Measurements from ENCODE around the gene PSD2.

The PSD2 gene

DNA sequence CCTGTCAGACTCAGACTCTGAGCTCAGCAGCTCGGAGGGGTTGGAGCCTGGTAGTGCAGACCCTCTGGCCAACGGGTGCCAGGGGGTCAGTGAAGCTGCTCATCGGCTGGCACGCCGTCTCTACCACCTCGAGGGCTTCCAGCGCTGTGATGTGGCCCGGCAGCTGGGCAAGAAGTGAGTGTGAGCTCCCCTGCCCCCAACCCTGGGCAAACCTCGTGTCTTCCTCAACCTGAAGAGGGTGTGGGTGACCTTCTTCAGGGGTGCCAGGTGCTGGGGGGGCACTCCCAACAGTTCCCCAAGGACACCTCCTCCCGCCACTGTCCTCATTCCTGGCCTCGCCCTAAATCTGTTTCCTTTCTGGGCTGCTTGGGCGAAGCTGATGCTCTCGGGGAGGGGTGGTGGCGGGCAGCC is 18.6 kb downstream of the PSD2 start:
- DNase-seq, result no peak

DNA sequence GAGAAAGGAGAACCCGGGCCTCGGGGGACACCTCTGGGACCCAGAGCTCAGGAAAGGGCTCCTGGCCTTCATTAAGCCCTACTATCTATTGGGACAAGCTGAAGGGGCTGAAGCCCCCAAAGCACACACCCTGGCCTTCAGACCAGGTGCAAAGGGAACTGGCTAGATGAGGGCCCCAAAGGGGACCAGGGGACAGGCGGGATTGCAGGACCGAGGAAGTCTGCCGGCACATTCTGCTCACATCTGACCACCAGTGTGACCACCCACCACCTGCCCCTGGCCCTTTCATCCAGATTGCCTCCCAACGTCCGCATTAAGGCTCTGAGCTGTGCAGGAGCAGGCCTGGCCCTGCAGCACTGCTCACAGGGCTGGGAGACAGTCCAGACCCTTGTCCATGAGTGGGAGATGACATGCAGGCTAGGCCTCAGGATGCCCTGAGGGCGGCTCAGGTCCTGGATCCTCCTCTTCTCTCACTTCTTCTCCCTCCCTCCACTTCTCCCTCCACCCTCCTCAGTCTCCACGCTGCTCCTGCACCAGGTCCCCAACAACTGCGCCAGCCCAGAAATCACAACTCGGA is 19.2 kb downstream of the PSD2 start:
- DNase-seq, result no peak

DNA sequence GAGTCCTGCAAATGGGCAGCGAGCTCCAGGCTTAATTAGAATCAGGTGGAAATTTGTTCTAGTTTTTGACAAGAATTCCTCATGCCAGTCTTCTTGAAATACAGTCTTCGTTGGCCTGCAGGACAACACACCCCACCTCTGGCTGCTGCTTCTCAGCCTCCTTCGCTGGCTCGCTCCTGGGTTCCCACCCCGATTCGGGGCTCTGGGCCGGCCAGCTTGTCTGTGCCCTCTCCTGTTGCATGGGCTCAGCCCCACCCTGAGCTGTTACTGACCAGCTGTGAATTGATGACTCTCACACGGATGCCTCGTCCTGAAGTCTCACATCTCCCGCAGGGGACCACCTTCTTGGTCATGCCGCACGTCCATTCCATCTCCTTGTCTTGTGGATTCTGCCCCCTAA is 21.0 kb downstream of the PSD2 start:
- no peak for DNase-seq

DNA sequence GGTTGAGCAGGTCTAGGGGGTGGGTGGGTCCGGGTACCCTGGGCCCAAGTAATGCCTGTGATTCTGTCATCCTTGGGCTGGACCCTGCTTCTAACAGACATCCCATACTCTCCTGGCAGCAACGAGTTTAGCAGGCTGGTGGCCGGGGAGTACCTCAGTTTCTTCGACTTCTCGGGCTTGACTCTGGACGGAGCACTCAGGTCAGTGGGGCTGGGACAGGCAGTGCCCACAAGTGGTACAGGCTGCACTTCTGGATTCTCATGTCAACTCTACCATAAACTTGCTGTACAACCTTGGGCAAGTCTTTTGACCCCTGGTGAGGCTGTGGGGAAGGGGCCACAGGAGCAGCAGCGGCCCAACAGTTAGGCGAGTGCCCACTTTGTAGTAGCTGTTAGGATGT is 21.8 kb downstream of the PSD2 start:
- no peak for DNase-seq

DNA sequence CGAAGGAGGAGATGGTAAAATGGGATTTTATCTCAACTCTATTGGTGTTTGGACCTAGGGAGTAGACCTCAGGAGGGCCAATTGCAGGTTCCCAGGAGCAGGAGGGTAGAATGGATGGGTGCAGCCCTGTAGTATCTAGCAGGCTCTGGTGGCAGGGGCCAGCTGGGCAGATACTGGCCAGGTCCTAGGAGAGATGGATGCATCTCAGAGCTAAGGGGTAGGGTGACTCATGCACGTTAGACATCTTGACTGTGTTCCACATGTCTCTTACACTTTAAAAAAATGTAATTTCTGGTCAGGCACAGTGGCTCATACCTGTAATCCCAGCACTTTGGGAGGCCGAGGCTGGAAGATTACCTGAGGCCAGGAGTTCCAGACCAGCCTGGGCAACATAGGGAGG is 22.4 kb downstream of the PSD2 start:
- DNase-seq, result no peak

DNA sequence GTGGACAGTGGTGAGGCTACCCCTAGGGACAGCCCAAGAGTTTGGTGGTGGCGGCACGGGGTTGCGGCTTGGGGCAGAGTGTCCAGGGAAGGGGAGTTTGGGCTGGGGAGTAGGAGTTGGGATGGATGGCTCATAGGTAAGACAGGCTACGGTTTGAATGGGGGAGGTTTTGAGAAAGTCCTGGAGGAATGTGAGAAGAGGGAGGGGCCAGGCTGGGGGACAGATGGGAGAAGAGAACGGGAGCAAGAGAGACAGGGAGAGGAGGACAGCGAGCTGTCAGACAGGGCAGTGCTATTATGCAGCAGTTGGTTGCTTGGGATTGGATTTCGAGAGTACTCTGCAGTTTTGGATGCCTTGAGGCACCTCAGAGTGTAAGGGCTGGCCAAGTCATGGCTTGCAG is 24.5 kb downstream of the PSD2 start:
- DNase-seq, result no peak

DNA sequence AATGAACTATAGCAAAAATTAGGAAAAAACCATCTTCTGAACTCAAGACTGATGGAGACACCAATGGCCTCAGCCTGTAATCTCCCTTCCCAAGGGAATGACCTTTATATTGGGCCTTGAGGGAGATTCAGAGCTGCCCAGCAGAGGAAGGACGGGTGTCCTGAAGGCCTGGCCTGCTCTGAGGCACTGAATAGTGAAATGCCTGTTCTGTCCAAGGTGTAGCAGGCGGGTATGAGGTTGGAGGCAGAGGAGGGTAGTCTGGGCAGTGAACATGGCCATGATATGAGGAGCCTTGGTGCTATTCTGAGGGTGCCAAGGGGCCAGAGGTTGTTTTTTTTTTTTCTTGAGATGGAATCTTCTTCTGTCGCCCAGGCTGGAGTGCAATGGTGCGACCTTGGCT is 25.0 kb downstream of the PSD2 start:
- DNase-seq, result no peak

DNA sequence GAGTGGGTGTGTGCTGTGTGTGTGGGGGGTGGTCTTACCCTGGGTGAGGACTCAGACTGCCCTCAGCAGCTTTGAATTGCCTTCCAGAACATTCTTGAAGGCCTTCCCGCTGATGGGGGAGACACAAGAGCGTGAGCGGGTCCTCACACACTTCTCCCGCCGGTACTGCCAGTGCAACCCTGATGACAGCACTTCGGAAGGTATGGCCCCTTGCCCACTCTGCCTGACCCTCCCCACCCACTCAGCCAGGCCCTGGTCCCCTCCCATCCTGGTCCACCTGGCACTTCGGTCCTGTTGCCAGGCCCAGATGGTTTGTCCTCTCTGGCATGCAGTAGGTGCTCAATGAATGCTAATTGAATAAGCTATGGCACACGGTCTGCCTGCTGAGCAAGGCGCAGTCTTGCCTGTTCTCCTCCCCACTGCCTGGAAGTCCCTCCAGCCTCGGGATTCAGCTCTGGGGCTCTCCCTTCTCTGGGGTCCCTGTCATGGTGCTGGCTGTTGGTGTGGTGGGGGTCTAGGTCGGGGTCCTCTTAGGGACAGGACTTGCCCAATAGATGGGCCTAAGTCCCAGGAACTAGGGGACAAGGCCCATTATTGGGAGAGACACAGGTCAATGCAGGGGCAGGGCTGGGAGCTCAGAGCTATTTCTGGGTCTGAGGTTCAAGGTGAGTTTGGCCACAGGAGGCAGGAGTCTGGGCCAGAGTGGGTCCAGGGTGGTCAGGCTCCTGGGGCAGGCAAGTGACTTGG is 26.4 kb downstream of the PSD2 start:
- no peak for DNase-seq

DNA sequence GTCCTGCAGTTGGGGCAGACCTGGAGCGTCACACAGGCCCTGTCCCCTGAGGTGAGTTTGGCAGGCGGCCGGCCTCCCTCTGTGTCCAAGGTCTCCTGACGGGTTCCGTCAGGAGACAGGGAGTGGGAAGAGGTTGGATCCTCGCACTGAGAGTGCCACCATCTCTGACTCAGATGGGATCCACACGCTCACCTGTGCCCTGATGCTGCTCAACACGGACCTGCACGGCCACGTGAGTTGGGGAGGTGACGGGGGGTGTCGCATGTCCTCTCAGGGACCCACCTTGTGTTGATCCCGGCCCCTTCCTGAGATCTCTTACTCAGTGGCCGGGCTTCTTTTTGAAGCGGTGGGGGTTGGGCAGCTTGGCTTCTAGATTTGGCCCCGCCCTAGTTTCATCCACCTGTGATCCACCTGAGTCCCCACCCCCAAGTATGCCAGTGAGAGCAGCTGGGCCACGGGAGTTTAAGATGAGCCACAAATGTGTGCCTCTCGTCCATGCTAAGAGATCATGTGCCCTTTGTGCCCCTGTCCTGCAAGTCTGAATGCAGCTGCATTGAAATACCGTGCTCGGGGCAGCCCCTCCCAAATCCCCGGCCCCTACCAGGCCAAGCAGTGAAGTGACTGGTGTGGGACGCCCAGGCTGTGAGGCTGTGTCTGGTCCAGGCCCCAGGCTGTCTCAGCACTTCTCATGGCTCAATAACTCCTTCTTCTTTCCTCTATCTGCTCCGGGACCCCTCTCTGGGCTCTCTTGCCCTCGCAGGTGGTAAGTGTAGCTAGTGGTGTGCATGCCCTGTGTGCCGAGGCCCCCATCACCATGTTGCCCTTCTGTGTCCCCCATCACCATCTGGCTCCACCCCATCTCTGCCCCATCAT is 27.2 kb downstream of the PSD2 start:
- no peak for DNase-seq

DNA sequence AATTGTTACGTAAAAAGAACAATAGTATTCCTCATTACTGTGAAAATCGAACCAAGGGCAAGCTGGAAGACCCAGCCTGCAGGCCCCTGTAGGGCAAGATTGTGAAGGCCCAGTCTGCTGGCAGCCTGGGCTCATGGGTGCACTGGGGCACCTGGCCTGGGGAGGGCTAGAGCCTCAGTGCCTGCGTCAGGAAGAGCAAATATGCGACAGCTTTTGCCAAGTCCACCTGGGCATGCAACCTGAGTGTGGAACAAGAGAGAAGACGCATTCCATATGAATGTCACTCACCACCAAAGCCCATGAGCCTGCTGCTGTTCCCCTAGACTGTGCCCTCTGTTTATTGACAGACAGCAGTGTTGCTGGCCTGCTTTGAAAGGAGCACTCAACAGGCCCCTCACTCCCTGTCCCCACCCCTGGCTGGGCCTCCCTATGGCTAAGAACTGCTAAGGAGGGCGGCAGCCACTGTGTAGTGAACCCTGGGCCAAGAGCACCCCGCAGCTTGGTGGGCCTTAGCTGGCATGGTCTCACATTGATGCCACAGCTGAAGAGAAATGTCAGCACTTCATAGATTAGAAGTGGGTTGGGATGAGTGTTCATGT is 28.2 kb downstream of the PSD2 start:
- DNase-seq, result no peak

DNA sequence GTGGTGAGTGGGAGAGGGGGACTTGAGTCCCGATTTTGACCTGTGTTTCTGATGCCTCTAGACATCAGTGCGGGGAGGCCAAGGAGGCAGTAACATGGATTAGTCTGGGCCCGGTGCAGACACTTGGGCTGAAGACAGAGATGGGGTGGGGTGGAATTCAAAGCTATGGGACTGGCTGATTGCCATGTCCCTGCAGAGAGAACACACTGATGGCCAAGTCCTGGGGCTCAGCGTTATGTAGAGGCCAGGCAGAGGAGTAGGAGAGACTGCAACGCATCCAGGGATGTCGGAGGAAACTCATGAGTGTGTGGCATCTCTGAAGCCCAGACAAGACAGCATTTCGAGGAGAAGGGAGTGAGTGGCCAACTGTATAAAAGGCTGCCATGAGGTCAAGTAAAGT is 30.1 kb downstream of the PSD2 start:
- DNase-seq, result no peak

DNA sequence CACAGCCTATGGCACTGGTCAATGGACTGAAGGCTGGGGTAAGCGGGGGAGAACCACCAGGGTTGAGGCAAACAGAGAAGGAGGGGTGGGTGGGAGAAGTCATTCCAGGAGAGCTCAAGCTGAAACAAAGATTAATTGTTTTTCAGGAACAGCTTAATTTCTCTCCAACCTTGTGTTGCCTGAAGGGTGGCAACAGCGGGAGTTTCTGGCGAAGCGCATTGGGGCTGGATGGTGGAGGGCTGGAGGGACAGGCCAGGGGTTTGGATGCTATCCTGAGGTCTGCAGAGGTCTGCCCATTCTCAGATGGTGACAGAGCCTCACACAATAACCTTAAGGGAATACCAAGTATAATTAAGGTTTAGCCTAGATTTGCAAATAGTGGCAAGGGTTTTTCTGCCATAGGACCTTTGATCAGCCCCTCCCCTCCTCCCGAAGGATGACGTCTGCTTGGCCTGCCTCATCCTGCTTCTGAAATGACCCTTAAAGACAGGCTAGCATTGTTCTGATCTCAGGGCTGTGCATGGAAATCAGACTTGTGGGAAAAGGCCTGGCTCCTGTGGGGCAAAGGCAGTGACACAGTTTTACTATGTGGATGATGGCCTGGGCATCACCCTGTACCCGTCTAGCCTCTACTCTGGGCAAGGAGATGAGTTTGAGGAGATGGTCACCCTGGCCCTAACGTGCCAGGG is 32.7 kb downstream of the PSD2 start:
- no peak for DNase-seq

DNA sequence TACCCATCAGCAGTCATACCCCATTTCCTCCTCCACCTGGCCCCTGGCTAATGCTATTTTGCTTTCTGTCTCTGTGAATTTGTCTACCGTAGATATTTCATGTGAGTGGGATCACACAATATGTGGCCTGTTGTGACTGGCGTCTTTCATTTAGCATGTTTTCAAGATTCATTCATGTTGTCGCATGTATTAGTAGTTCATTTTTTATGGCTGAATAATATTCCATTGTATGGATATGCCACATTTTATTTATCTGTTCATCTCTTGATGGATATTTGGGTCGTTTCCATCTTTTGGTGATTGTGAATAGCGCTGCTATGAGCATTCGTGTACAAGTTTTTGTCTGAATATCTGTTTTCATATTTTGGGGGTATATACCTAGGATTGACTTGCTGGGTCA is 33.9 kb downstream of the PSD2 start:
- DNase-seq, result no peak

DNA sequence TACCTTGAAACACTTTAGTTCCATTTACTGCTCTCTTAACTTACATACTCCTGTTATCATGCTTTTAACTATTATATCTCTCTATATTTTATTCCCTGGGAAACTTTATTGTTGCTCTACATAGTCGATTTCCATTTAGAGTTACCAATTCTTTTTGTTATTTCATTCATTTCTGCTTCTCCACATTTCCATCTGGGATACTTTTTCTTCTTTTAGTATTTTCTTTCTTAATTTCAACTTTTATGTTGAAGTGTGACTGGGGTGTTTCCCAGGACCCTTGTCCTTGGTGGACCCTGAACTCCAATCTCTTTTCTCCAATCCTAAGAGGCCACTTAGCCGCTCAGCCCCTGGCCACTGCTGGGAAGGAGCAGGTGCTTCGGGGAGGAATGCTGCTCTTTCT is 36.0 kb downstream of the PSD2 start:
- DNase-seq, result no peak

DNA sequence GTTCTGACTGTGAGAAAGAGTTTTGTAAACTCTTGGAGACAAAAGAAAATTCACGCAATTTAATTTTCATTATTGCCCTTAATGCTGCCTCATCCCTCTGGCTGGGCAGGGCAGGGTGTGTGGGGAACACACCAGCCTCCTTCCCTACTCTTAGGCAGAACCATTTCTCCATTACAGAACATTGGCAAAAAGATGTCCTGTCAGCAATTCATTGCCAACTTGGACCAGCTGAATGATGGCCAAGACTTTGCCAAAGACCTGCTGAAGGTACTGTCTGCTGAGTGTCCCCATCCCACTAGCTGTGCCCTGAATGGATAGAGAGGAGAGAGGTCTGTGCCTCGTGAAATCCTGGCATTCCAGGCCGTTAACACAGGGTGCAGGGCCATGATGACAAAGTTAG is 37.9 kb downstream of the PSD2 start:
- no peak for DNase-seq

DNA sequence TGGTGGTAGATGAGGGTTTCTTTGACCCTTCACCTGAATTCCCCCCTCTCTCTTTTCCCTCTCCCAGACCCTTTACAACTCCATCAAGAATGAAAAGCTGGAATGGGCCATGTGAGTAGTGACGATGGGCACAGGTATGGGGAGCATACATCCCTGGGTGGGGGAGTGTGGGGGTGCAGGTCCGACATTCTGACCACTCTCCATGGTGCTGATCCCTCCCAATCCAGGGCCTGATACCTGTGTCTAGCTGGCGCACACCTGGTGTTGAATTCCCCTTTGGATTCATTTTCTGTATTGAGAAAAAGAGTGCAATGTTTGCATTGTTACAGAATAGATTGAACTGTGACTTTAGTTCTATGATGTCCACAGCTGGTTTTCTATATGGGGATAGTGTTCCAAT is 40.0 kb downstream of the PSD2 start:
- DNase-seq, result no peak

DNA sequence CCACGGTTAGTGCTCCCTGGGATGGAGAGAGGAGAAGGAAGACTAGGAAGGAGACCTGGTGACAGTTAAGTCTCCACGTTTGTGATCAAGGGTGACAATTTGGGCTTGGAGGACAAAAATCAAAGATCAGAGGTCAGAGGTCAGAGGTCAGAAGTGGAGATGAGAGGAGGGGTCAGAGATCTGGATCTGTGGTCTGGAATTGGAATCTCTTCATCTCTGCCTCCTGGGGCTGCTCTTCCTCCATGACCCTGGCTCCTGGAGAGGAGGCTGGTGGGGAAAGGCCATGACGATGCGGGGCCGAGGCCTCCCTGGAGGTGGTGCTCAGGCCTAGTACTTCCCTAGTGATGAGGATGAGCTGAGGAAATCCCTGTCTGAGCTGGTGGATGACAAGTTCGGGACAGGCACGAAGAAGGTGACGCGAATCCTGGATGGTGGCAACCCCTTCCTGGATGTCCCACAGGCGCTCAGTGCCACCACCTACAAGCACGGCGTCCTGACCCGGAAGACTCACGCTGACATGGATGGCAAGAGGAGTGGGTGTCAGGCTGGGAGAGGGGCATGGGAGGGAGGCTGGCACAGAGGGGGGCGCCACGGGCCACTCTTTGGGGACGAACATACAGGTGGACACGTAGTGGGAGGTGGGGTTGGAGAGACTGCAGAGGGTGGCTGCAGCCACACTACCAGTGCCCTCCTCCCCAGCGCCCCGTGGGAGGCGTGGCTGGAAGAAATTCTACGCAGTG is 41.0 kb downstream of the PSD2 start:
- DNase-seq, result no peak

DNA sequence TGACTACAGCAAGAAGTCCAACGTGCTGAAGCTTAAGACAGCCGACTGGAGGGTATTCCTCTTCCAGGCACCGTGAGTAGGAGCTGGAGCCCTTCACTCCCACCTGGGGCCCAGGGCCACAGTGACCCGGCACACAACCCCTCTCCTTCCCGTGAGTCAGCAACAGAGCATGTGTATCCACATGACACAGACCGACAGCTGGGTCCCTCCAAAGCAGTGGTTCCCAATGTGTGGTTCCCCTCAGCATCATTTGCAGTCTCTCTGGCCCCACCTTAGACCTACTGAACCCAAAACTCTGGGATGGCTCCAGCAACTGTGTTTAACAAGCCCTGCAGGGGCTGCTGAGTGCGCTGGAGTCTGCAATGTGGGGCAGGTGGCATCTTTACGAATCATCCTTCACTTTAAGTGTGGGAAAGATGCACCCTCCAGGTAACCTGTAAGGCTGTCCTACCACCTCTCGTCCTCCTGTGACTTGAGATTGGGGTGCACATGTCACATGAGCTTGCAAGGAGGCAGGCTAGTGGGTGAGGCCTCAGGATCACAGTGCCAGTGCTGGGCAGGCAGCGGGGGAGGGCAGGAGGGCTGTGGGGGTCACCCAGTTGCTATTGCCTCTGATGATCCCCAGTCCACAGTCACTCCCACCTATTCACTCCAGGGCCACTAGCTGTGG is 42.2 kb downstream of the PSD2 start:
- no peak for DNase-seq

DNA sequence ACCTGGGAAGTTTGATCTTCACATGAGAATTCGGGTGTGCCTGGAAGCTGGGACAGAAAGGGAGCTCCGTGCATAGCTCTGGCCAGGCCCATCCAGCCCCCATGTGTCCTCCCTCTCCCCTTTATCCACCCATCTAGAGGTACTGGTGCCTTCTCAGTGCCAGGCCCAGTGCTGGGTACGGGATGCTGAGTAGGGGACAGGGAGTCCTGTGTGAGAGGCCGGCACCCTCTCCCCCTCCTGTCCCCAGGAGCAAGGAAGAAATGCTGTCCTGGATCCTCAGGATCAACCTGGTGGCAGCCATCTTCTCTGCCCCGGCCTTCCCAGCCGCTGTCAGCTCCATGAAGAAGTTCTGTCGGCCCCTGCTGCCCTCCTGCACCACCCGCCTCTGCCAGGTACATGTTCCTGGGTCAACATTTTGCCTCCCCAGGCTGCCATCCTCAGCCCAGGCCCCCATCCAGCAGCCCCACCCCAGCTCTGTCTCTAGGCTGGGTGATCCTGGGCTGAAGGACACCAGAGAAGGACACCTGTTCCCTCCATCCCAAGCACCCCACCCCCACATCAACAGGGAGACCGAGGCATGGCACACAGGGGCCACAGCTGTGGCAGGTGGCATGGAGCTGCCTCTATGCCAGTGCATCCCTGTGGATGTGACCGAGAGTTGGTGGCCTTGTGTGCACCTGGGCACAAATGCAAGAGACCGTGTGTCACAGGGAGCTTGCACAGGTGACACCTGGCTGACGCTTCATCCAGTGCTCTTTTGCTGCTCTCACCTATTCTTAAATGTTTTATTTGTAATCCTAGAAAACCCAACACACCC is 43.0 kb downstream of the PSD2 start:
- no peak for DNase-seq

DNA sequence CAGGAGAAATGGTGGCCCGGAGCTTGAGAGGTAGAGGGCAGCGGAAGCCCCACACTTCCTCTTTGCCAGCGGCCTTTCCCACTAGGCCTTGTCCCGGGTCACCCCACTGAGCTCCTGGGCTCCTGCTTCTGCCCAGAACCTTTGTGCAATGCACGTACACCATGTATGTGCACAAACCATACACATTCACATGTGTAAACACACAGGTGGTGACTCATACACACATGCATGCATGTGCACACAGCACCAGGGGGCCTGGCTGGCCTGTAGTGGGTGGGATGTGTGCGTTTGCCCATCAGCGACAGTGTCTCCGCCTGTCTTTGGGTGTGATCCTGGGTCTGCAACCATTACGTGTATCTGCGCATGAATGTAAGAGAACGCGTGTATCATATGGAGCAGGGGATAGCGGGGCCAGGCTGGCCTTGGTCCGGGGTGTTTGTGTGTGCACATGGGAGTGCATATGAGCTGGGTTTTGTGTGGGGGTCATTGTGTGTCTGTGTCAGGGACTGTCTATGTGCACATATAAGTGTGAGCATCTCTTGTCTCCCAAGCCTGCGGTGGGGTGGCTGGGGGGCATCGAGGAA is 43.7 kb downstream of the PSD2 start:
- no peak for DNase-seq

Measured in stimulated activated CD8-positive, alpha-beta memory T cell treated with anti-CD3 and anti-CD28 coated beads, Interleukin-4, amount 100 ng/mL, for 48 hours (primary cell).